A549 (cell line): ENCODE results near the gene RHBDF2.

ENCODE experiments used
- KDM1A ChIP-seq: fragments of 200-600 bp; sonication (generic); IDR thresholded peaks from 2 replicates; pipeline ENCODE4 v1.6.1; 2016; ENCODE audit warnings: low read depth, mild to moderate bottlenecking
- MAFK ChIP-seq: fragments of 450-650 bp; IDR thresholded peaks from 2 replicates; pipeline ENCODE4 v1.6.1; 2014; ENCODE audit not compliant: partially characterized antibody
- POLR2A ChIP-seq: IDR thresholded peaks from 2 replicates; pipeline ENCODE4 v1.6.1; 2012; ENCODE audit warnings: mild to moderate bottlenecking, low read length
- RAD21 ChIP-seq, 2 experiments: fragments of >200 bp in 1 of 2; sonication (Bioruptor Twin) in 1 of 2; formaldehyde crosslinking in 1 of 2; IDR thresholded peaks in 1 of 2; conservative IDR thresholded peaks in 1 of 2; 2 replicates in 1 of 2; 3 replicates in 1 of 2; pipeline ENCODE4 v1.6.1; 2012 to 2018; ENCODE audit warnings: inconsistent platforms in 1 of 2
- TF ChIP-seq, protein P1 (sequence below): IDR thresholded peaks from 2 replicates; pipeline ENCODE4 v1.6.1; 2012
- TF ChIP-seq, protein P2 (sequence below): fragments of 450-650 bp; IDR thresholded peaks from 2 replicates; pipeline ENCODE4 v1.6.1; 2014; ENCODE audit warnings: antibody characterized with exemption
- TF ChIP-seq, protein P3 (sequence below): fragments of >200 bp; sonication (Bioruptor Twin); formaldehyde crosslinking; IDR thresholded peaks from 3 replicates; pipeline ENCODE4 v1.5.1; 2016

DNA sequence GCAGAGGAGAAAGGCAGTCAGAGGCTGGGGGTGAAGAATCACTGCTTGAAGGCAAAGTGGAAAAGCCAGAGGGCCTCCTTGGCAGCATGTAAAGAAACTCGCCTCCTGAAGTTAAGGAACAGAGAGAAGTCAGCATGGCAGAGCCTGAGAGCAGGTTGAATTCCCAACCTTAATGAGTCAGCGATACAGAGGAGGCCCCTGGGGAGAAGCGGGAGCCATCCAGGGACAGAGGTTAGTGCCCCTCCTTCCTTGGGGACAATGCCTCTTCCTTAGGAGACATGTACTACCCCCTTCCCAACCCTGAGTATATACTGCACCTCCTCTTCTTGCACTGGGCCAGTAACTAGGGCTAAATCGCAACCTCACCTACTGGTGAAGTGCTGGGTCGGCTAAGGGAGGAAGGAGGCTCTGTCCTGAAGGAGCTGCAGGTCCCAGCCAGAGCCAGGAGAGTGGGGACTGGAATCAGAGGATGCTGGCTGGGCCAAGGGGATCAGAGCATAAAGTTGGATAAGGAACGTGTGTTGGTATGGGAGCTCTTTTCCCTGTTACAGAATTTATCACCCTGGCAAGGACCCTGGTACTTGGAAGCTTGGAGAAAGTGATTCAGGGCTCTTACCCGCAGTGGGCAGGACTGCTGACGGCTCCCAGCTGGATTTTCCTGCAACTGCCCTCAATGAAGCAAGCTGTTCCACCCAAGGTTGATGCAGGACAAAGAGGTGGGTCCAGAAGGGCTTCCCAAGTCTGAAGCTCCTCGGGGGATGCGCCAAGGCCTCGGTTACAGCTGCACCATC, 39.3 kb downstream of the RHBDF2 start:
- TF ChIP-seq, protein P1, sequence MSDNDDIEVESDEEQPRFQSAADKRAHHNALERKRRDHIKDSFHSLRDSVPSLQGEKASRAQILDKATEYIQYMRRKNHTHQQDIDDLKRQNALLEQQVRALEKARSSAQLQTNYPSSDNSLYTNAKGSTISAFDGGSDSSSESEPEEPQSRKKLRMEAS: no peak
- TF ChIP-seq, protein P2, sequence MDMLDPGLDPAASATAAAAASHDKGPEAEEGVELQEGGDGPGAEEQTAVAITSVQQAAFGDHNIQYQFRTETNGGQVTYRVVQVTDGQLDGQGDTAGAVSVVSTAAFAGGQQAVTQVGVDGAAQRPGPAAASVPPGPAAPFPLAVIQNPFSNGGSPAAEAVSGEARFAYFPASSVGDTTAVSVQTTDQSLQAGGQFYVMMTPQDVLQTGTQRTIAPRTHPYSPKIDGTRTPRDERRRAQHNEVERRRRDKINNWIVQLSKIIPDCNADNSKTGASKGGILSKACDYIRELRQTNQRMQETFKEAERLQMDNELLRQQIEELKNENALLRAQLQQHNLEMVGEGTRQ: no peak
- TF ChIP-seq POLR2A (no peak), KDM1A (no peak), RAD21 (conservative IDR thresholded peaks at IDR 0.05 in 1 of 2, IDR thresholded peaks at IDR 0.05 in 1 of 2) (no peak), MAFK (no peak)
- TF ChIP-seq, protein P3, sequence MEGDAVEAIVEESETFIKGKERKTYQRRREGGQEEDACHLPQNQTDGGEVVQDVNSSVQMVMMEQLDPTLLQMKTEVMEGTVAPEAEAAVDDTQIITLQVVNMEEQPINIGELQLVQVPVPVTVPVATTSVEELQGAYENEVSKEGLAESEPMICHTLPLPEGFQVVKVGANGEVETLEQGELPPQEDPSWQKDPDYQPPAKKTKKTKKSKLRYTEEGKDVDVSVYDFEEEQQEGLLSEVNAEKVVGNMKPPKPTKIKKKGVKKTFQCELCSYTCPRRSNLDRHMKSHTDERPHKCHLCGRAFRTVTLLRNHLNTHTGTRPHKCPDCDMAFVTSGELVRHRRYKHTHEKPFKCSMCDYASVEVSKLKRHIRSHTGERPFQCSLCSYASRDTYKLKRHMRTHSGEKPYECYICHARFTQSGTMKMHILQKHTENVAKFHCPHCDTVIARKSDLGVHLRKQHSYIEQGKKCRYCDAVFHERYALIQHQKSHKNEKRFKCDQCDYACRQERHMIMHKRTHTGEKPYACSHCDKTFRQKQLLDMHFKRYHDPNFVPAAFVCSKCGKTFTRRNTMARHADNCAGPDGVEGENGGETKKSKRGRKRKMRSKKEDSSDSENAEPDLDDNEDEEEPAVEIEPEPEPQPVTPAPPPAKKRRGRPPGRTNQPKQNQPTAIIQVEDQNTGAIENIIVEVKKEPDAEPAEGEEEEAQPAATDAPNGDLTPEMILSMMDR: no peak
